Peyer's patch (tissue), 4 donors: ENCODE data around the gene KCNA2. TPM values are rescaled to one million over a fixed set of nuclear protein-coding genes. Genes with fewer than 3 reads are reported as not detected.

Experiments
- DNase-seq, 3 donors: peaks; one replicate each; pipeline ENCODE4 v3.0.0-alpha.2; 2017 to 2019
- H3K27ac ChIP-seq, 4 donors: fragments of 200-600 bp; sonication (generic); one replicate each; pipeline ENCODE4 v1.5.1; 2016 to 2019
- H3K27me3 ChIP-seq, 2 donors: fragments of 200-600 bp; sonication (generic); one replicate each; pipeline ENCODE4 v1.5.1; 2019
- H3K36me3 ChIP-seq, 3 donors: fragments of 200-600 bp; sonication (generic); one replicate each; pipeline ENCODE4 v1.5.1; 2016 to 2019
- H3K4me1 ChIP-seq, 4 donors: fragments of 200-600 bp; sonication (generic); one replicate each; pipeline ENCODE4 v1.5.1; 2016 to 2019
- H3K4me3 ChIP-seq, 4 donors: fragments of 200-600 bp; sonication (generic); 1 replicate in 3 of 4; 2 replicates in 1 of 4; pipeline ENCODE4 v1.5.1; 2016 to 2019; ENCODE audit warnings: mild to moderate bottlenecking in 1 of 4
- H3K9me3 ChIP-seq, 4 donors: fragments of 200-600 bp; sonication (generic); one replicate each; pipeline ENCODE4 v1.5.1; 2016 to 2019; ENCODE audit warnings: mild to moderate bottlenecking in 1 of 4
- CTCF ChIP-seq, 6 experiments: fragments of 450-650 bp in 4 of 6; fragments of 200-600 bp in 2 of 6; sonication (generic) in 1 of 6; IDR thresholded peaks; one replicate each; pipeline ENCODE4 v1.5.1; 2017 to 2019; ENCODE audit warnings: antibody characterized with exemption in 6 of 6, mild to moderate bottlenecking in 3 of 6, moderate library complexity in 1 of 6
- POLR2A ChIP-seq, 2 donors: fragments of 450-650 bp; IDR thresholded peaks; one replicate each; pipeline ENCODE4 v1.5.1; 2017; ENCODE audit warnings: antibody characterized with exemption in 2 of 2, mild to moderate bottlenecking in 2 of 2, moderate library complexity in 2 of 2
- total RNA-seq, 4 donors: library from RNA; depleted of rRNA; stranded (reverse); fragments of >200 nt; gene quantifications; one replicate each; pipeline ENCODE4 v1.1.0, GENCODE V29; 2016

Gene KCNA2
- total RNA-seq, 4 donors from 2014 or later, result 0.38 to 0.40 TPM; not detected in 2

GRCh38 chr1:110637475-110637874 lies 31.3 kb upstream of the KCNA2 start:
- Histone ChIP-seq H3K4me1 (peaks cover 0 to 29% (median 14%) of the 10 kb centered on the region in 4 donors), H3K27me3 (no peaks in the 10 kb centered on the region), H3K27ac (peak overlapping the region in 3 of 4 donors; percentile 25 to 83 (median 25)), H3K4me3 (no peak overlapping the region), H3K36me3 (no peaks in the 10 kb centered on the region), H3K9me3 (no peaks in the 10 kb centered on the region)
- TF ChIP-seq POLR2A (IDR thresholded peaks at IDR 0.05), result no peak
- TF ChIP-seq CTCF (IDR thresholded peaks at IDR 0.05), result no peak
- DNase-seq, result no peak

GRCh38 chr1:110636149-110636935 lies 30.2 kb upstream of the KCNA2 start:
- TF ChIP-seq POLR2A (IDR thresholded peaks at IDR 0.05) (no peak), CTCF (IDR thresholded peaks at IDR 0.05) (no peak)
- Histone ChIP-seq H3K27ac (peak overlapping the region; percentile 28 to 83 (median 42)), H3K27me3 (no peaks in the 10 kb centered on the region)

GRCh38 chr1:110635434-110635833 lies 29.3 kb upstream of the KCNA2 start:
- no peak overlapping the region for H3K4me3 ChIP-seq
- H3K4me1 ChIP-seq, result peaks cover 0 to 37% (median 20%) of the 10 kb centered on the region in 4 donors
- no peak for TF ChIP-seq CTCF (IDR thresholded peaks at IDR 0.05)
- TF ChIP-seq POLR2A (IDR thresholded peaks at IDR 0.05), result no peak
- no peaks in the 10 kb centered on the region for H3K27me3 ChIP-seq
- peak overlapping the region; percentile 28 to 83 (median 42) for H3K27ac ChIP-seq
- H3K9me3 ChIP-seq, result no peaks in the 10 kb centered on the region
- H3K36me3 ChIP-seq, result no peaks in the 10 kb centered on the region
- no peak for DNase-seq

More at GRCh38 chr1:110636149-110636935, 30.2 kb upstream of the KCNA2 start:
- Histone ChIP-seq H3K4me3 (no peak overlapping the region), H3K4me1 (peaks cover 0 to 37% (median 18%) of the 10 kb centered on the region in 4 donors), H3K36me3 (no peaks in the 10 kb centered on the region), H3K9me3 (no peaks in the 10 kb centered on the region)
- DNase-seq, result peak in 2 of 3 donors; percentile 68 to 69

- DNase-seq, result peak in 2 of 3 donors; percentile 74 to 84
- no peaks in the 10 kb centered on the region for H3K36me3 ChIP-seq
- H3K9me3 ChIP-seq, result no peaks in the 10 kb centered on the region
- TF ChIP-seq CTCF (IDR thresholded peaks at IDR 0.05) (no peak), POLR2A (IDR thresholded peaks at IDR 0.05) (no peak)
- H3K27me3 ChIP-seq, result no peaks in the 10 kb centered on the region
- H3K4me1 ChIP-seq, result peaks cover 0 to 37% (median 20%) of the 10 kb centered on the region in 4 donors
- H3K4me3 ChIP-seq, result no peak overlapping the region
- peak overlapping the region; percentile 28 to 83 (median 42) for H3K27ac ChIP-seq
Observed at GRCh38 chr1:110634455-110635311, 28.5 kb upstream of the KCNA2 start.

- Histone ChIP-seq H3K9me3 (no peaks in the 10 kb centered on the region), H3K36me3 (no peaks in the 10 kb centered on the region), H3K4me3 (no peak overlapping the region), H3K27me3 (no peaks in the 10 kb centered on the region), H3K27ac (peak overlapping the region in 3 of 4 donors; percentile 41 to 83 (median 44)), H3K4me1 (peaks cover 0 to 37% (median 20%) of the 10 kb centered on the region in 4 donors)
- TF ChIP-seq POLR2A (IDR thresholded peaks at IDR 0.05) (no peak), CTCF (IDR thresholded peaks at IDR 0.05) (no peak)
- no peak for DNase-seq
Observed at GRCh38 chr1:110634086-110634454, 27.9 kb upstream of the KCNA2 start.
